HepG2 (cell line): ENCODE data around the gene ZNF625. TPM values are rescaled to one million over a fixed set of nuclear protein-coding genes. Genes with fewer than 3 reads are reported as not detected.

Source experiments
- ARID5B ChIP-seq: IDR thresholded peaks from 2 replicates; pipeline ENCODE4 v1.4.0; 2020; ENCODE audit warnings: mild to moderate bottlenecking, missing genetic modification reagents
- CBX1 ChIP-seq: IDR thresholded peaks from one replicate; pipeline ENCODE4 v1.6.1; 2016; ENCODE audit warnings: antibody characterized with exemption, low read depth
- E2F1 ChIP-seq: sonication (generic); formaldehyde crosslinking; IDR thresholded peaks from 2 replicates; pipeline ENCODE4 v1.5.0; 2020; ENCODE audit warnings: missing genetic modification reagents
- GATAD1 ChIP-seq: IDR thresholded peaks from 2 replicates; pipeline ENCODE4 v1.6.1; 2016; ENCODE audit warnings: missing genetic modification reagents, missing compliant biosample characterization
- HINFP ChIP-seq: sonication (generic); formaldehyde crosslinking; IDR thresholded peaks from 2 replicates; pipeline ENCODE4 v1.4.0; 2020; ENCODE audit warnings: low read depth, mild to moderate bottlenecking, missing genetic modification reagents
- HMG20A ChIP-seq: IDR thresholded peaks from 2 replicates; pipeline ENCODE4 v1.6.1; 2016; ENCODE audit warnings: borderline replicate concordance
- KLF16 ChIP-seq, 2 experiments: sonication (generic) in 1 of 2; formaldehyde crosslinking in 1 of 2; IDR thresholded peaks; 2 replicates each; pipeline versions ENCODE4 v1.6.1 to v1.8.0; 2016 to 2023; ENCODE audit warnings: missing genetic modification reagents in 2 of 2, missing compliant biosample characterization in 1 of 2
- NR0B2 ChIP-seq: sonication (generic); formaldehyde crosslinking; IDR thresholded peaks from 2 replicates; pipeline ENCODE4 v1.4.0; 2020; ENCODE audit warnings: mild to moderate bottlenecking, missing genetic modification reagents
- PHF8 ChIP-seq: sonication (generic); formaldehyde crosslinking; IDR thresholded peaks from 2 replicates; pipeline ENCODE4 v1.5.0; 2020; ENCODE audit warnings: missing genetic modification reagents
- POLR2AphosphoS5 ChIP-seq: IDR thresholded peaks from 2 replicates; pipeline ENCODE4 v1.6.1; 2012; ENCODE audit warnings: low read depth, low read length
- TFE3 ChIP-seq: IDR thresholded peaks from 2 replicates; pipeline ENCODE4 v1.6.1; 2016
- TOE1 ChIP-seq: sonication (generic); formaldehyde crosslinking; IDR thresholded peaks from 2 replicates; pipeline ENCODE4 v1.4.0; 2020; ENCODE audit warnings: mild to moderate bottlenecking, missing genetic modification reagents
- TRAFD1 ChIP-seq: sonication (generic); formaldehyde crosslinking; IDR thresholded peaks from 2 replicates; pipeline ENCODE4 v1.5.1; 2020; ENCODE audit warnings: missing genetic modification reagents, mild to moderate bottlenecking, borderline replicate concordance
- ZNF230 ChIP-seq: sonication (generic); formaldehyde crosslinking; IDR thresholded peaks from 2 replicates; pipeline ENCODE4 v1.4.0; 2020; ENCODE audit warnings: mild to moderate bottlenecking, missing genetic modification reagents
- ZNF275 ChIP-seq: sonication (generic); formaldehyde crosslinking; IDR thresholded peaks from 2 replicates; pipeline ENCODE4 v1.8.0; 2022; ENCODE audit warnings: missing genetic modification reagents, mild to moderate bottlenecking, inconsistent platforms, borderline replicate concordance
- ZNF781 ChIP-seq: sonication (generic); formaldehyde crosslinking; IDR thresholded peaks from 2 replicates; pipeline ENCODE4 v1.5.1; 2020; ENCODE audit warnings: borderline replicate concordance, mild to moderate bottlenecking, missing genetic modification reagents; ENCODE audit errors: not compliant biosample characterization
- polyA plus RNA-seq, 8 experiments: library from polyadenylated mRNA; depleted of rRNA in 3 of 8; stranded (reverse) in 7 of 8; unstranded in 1 of 8; fragments of >200 nt; fragmentation: Illumina TruSeq in 4 of 8; extraction: Trizol in 4 of 8; gene quantifications; 2 replicates each; pipeline versions ENCODE4 v1.2.1 to v1.2.3, GENCODE V29; 2011 to 2016; ENCODE audit warnings: low read depth in 4 of 8, missing spikeins in 1 of 8, mixed read lengths in 1 of 8; ENCODE audit not compliant: insufficient read depth in 1 of 8
- total RNA-seq, 5 experiments: library from RNA; depleted of rRNA; stranded (reverse); fragments of >200 nt; fragmentation: Illumina TruSeq; extraction: Trizol; gene quantifications; 2 replicates each; pipeline ENCODE4 v1.2.3, GENCODE V29; 2016; ENCODE audit warnings: low read depth in 1 of 5

ZNF625 gene
- total and polyA plus RNA-seq, 2 of the 13 experiments (the other 11 are each of a cell fraction or from before 2014, with no cell fraction given), result 1.7 to 12.2 TPM

GRCh38 chr19:12140545-12141404 is 15.8 kb downstream of the ZNF625 start (continued):
- TF ChIP-seq ZNF230 (CRISPR knock-in tag), result no peak; the same call in 1 of the 2 replicates
- TF ChIP-seq ZNF781, result peak; percentile 32
- TF ChIP-seq HMG20A (CRISPR knock-in tag), result no peak
- no peak for TF ChIP-seq TOE1
- TF ChIP-seq HINFP (CRISPR knock-in tag), result 0 out of 2 replicates have a peak, but pooled peaks have one; percentile 44
- TF ChIP-seq TFE3 (CRISPR knock-in tag), result 0 out of 2 replicates have a peak, but pooled peaks have one; percentile 4
- peak; percentile 44; the same call in 1 of the 2 replicates for TF ChIP-seq GATAD1
- 0 out of 4 replicates have a peak, but pooled peaks of 1 of the 2 experiments have one; percentile 44 for TF ChIP-seq KLF16 (CRISPR knock-in tag; IDR thresholded peaks at IDR 0.05)
- no peak for TF ChIP-seq CBX1
- TF ChIP-seq E2F1, result no peak
- no peak for TF ChIP-seq ZNF275
- no peak for TF ChIP-seq TRAFD1 (CRISPR knock-in tag)
- TF ChIP-seq POLR2AphosphoS5, result no peak
- no peak for TF ChIP-seq ARID5B
- TF ChIP-seq PHF8 (CRISPR knock-in tag), result peak; percentile 52; the same call in 1 of the 2 replicates
- no peak for TF ChIP-seq NR0B2 (CRISPR knock-in tag)
